IMR-90 (cell line): ENCODE data around the gene ACYP2. TPM values are rescaled to one million over a fixed set of nuclear protein-coding genes. Genes with fewer than 3 reads are reported as not detected.
A peak's percentile ranks its signal among the peaks of the same experiment; 100 is the strongest.

Experiments used
- ATAC-seq: fragments of 200-7000 bp; cut with Tn5 transposase; 2 replicates; pipeline ENCODE4 v1.9.1; 2020; ENCODE audit warnings: low read depth, mild to moderate bottlenecking, moderate library complexity
- BruUV-seq: library from RNA; stranded (reverse); fragments of 400-500 nt; replicated peaks from 2 replicates; lab custom pipeline; 2021; lab: Mats Ljungman, UMichigan
- CTCF ChIA-PET: fragments of 300-600 bp; formaldehyde crosslinking; extraction: SDS; loops from one replicate; lab custom pipeline; 2021; ENCODE audit warnings: antibody characterized with exemption; lab: Yijun Ruan, JAX
- POLR2A ChIA-PET: fragments of 300-600 bp; sonication (Branson Sonifier 250); formaldehyde crosslinking; loops from one replicate; lab custom pipeline; 2022; ENCODE audit warnings: antibody characterized with exemption; ENCODE audit not compliant: unreplicated experiment; lab: Charles Lee
- DNase-seq: peaks from one replicate; pipeline ENCODE4 v3.0.0; 2013
- H2AFZ ChIP-seq: replicated peaks from 2 replicates; pipeline ENCODE3; 2013; ENCODE audit warnings: low read length, mild to moderate bottlenecking; ENCODE audit not compliant: poor library complexity
- H2AK5ac ChIP-seq: 2 replicates; pipeline ENCODE4 v1.6.1; 2013; ENCODE audit warnings: low read depth, low read length, inconsistent platforms
- H2AK9ac ChIP-seq: replicated peaks from 2 replicates; pipeline ENCODE3; 2013; ENCODE audit warnings: mild to moderate bottlenecking, low read depth, low read length, moderate library complexity; ENCODE audit not compliant: poor library complexity
- H2BK120ac ChIP-seq: 2 replicates; pipeline ENCODE4 v1.6.1; 2013; ENCODE audit warnings: low read depth, low read length, inconsistent platforms
- H2BK15ac ChIP-seq: 3 replicates; pipeline ENCODE4 v1.6.1; 2013; ENCODE audit warnings: low read depth, low read length, inconsistent platforms
- H2BK20ac ChIP-seq: 2 replicates; pipeline ENCODE4 v1.6.1; 2013; ENCODE audit warnings: low read depth, mild to moderate bottlenecking, inconsistent platforms, low read length, moderate library complexity
- H2BK5ac ChIP-seq: 2 replicates; pipeline ENCODE4 v1.6.1; 2013; ENCODE audit warnings: mild to moderate bottlenecking, low read depth, low read length, inconsistent platforms; ENCODE audit not compliant: poor library complexity, severe bottlenecking
- H3K14ac ChIP-seq: replicated peaks from 2 replicates; pipeline ENCODE4 v1.6.1; 2013; ENCODE audit warnings: low read depth, low read length, inconsistent platforms
- H3K18ac ChIP-seq: 2 replicates; pipeline ENCODE4 v1.6.1; 2013; ENCODE audit warnings: low read depth, low read length, control low read depth
- H3K23ac ChIP-seq: 2 replicates; pipeline ENCODE4 v1.6.1; 2013; ENCODE audit warnings: low read depth, low read length, inconsistent platforms
- H3K27ac ChIP-seq: 2 replicates; pipeline ENCODE4 v1.5.1; 2013; ENCODE audit warnings: mild to moderate bottlenecking, control low read depth, low read length; ENCODE audit not compliant: insufficient read depth
- H3K27me3 ChIP-seq: 2 replicates; pipeline ENCODE4 v1.6.1; 2013; ENCODE audit warnings: low read length; ENCODE audit not compliant: control insufficient read depth, insufficient read depth
- H3K36me3 ChIP-seq: 2 replicates; pipeline ENCODE4 v1.6.1; 2013; ENCODE audit warnings: low read length, mixed read lengths; ENCODE audit not compliant: control insufficient read depth, insufficient read depth
- H3K4ac ChIP-seq: 2 replicates; pipeline ENCODE4 v1.6.1; 2013; ENCODE audit warnings: low read depth, low read length, inconsistent platforms
- H3K4me1 ChIP-seq: 2 replicates; pipeline ENCODE4 v1.6.1; 2013; ENCODE audit warnings: low read length, mixed read lengths; ENCODE audit not compliant: control insufficient read depth, insufficient read depth
- H3K4me2 ChIP-seq: 2 replicates; pipeline ENCODE4 v1.6.1; 2013; ENCODE audit warnings: low read depth, mild to moderate bottlenecking, control low read depth, low read length, moderate library complexity
- H3K4me3 ChIP-seq: 2 replicates; pipeline ENCODE4 v1.5.1; 2013; ENCODE audit warnings: low read depth, mild to moderate bottlenecking, control low read depth, low read length, moderate library complexity; ENCODE audit not compliant: insufficient read depth
- H3K56ac ChIP-seq: 2 replicates; pipeline ENCODE4 v1.6.1; 2013; ENCODE audit warnings: low read length, inconsistent platforms; ENCODE audit not compliant: insufficient read depth; ENCODE audit errors: extremely low read depth
- H3K79me1 ChIP-seq, 2 experiments: 2 replicates each; pipeline ENCODE4 v1.6.1; 2013; ENCODE audit warnings: low read length in 2 of 2, inconsistent platforms in 1 of 2, low read depth in 1 of 2
- H3K9ac ChIP-seq: 2 replicates; pipeline ENCODE4 v1.6.1; 2013; ENCODE audit warnings: low read depth, low read length, control low read depth
- H3K9me1 ChIP-seq: 2 replicates; pipeline ENCODE4 v1.6.1; 2013; ENCODE audit warnings: low read length, inconsistent platforms; ENCODE audit not compliant: insufficient read depth
- H3K9me3 ChIP-seq: 2 replicates; pipeline ENCODE4 v1.6.1; 2013; ENCODE audit warnings: low read length; ENCODE audit not compliant: control insufficient read depth, insufficient read depth
- H4K20me1 ChIP-seq: 2 replicates; pipeline ENCODE4 v1.6.1; 2013; ENCODE audit warnings: low read length, inconsistent platforms; ENCODE audit not compliant: insufficient read depth
- H4K5ac ChIP-seq: 2 replicates; pipeline ENCODE4 v1.6.1; 2013; ENCODE audit warnings: mild to moderate bottlenecking, low read depth, low read length, control low read depth
- H4K8ac ChIP-seq, 2 experiments: 2 replicates each; pipeline ENCODE4 v1.6.1; 2013; ENCODE audit warnings: low read depth in 2 of 2, low read length in 2 of 2, control low read depth in 1 of 2, inconsistent platforms in 1 of 2
- H4K91ac ChIP-seq: 2 replicates; pipeline ENCODE4 v1.6.1; 2013; ENCODE audit warnings: low read depth, low read length, inconsistent platforms; ENCODE audit not compliant: insufficient read depth
- BHLHE40 ChIP-seq: fragments of 150-350 bp; IDR thresholded peaks from 2 replicates; pipeline ENCODE4 v1.6.1; 2016; ENCODE audit warnings: mild to moderate bottlenecking, low read depth, low read length
- CEBPB ChIP-seq: IDR thresholded peaks from 2 replicates; pipeline ENCODE4 v1.6.1; 2012; ENCODE audit warnings: low read depth, low read length, improper control_type of control experiment
- CHD1 ChIP-seq: IDR thresholded peaks from 2 replicates; pipeline ENCODE4 v1.6.1; 2012; ENCODE audit warnings: low read depth, low read length, improper control_type of control experiment
- FOS ChIP-seq: fragments of 150-350 bp; IDR thresholded peaks from 2 replicates; pipeline ENCODE4 v1.6.1; 2016; ENCODE audit warnings: low read depth, low read length
- MAFK ChIP-seq: IDR thresholded peaks from 2 replicates; pipeline ENCODE4 v1.6.1; 2012; ENCODE audit warnings: low read depth, low read length, improper control_type of control experiment
- MAZ ChIP-seq: IDR thresholded peaks from 2 replicates; pipeline ENCODE4 v1.6.1; 2012; ENCODE audit warnings: low read depth, mild to moderate bottlenecking, low read length, improper control_type of control experiment, moderate library complexity, borderline replicate concordance
- MXI1 ChIP-seq: IDR thresholded peaks from 2 replicates; pipeline ENCODE4 v1.6.1; 2012; ENCODE audit warnings: low read depth, mild to moderate bottlenecking, low read length, moderate library complexity, borderline replicate concordance
- NFE2L2 ChIP-seq: fragments of 150-350 bp; IDR thresholded peaks from 2 replicates; pipeline ENCODE4 v1.6.1; 2016; ENCODE audit warnings: low read depth, mild to moderate bottlenecking, low read length
- POLR2A ChIP-seq: IDR thresholded peaks from 2 replicates; pipeline ENCODE4 v1.6.1; 2012; ENCODE audit warnings: mild to moderate bottlenecking, low read depth, low read length
- RAD21 ChIP-seq: IDR thresholded peaks from 2 replicates; pipeline ENCODE4 v1.6.1; 2012; ENCODE audit warnings: low read length, improper control_type of control experiment
- RCOR1 ChIP-seq: IDR thresholded peaks from 2 replicates; pipeline ENCODE4 v1.6.1; 2012; ENCODE audit warnings: mild to moderate bottlenecking, low read length, improper control_type of control experiment; ENCODE audit not compliant: insufficient replicate concordance
- RFX5 ChIP-seq: IDR thresholded peaks from 2 replicates; pipeline ENCODE4 v1.8.0; 2012; ENCODE audit warnings: low read depth, mild to moderate bottlenecking, low read length, moderate library complexity
- SMC3 ChIP-seq: fragments of 150-350 bp; IDR thresholded peaks from 2 replicates; pipeline ENCODE4 v1.6.1; 2016; ENCODE audit warnings: low read depth, mild to moderate bottlenecking, antibody characterized with exemption, low read length, moderate library complexity
- WGBS, 2 experiments: methylation state at CpG; one replicate each; pipeline versions ENCODE4 v1.1.5 to v1.1.7; 2013; ENCODE audit warnings: missing lambda C conversion rate in 2 of 2; ENCODE audit not compliant: insufficient read length in 1 of 2; ENCODE audit errors: extremely low coverage in 2 of 2; 5-methylcytosine and 5-hydroxymethylcytosine counted together
- dilution Hi-C: fragments of 300-500 bp; cut with HindIII; formaldehyde crosslinking; loops from one replicate; pipeline ENCODE4 v1.14.3; 2018; ENCODE audit warnings: low sequenced_read_pairs; ENCODE audit not compliant: unreplicated experiment
- in situ Hi-C: fragments of 300-500 bp; cut with MboI; formaldehyde crosslinking; loops from 3 replicates; pipeline ENCODE4 v1.14.3; 2019; ENCODE audit warnings: low sequenced_read_pairs, inconsistent platforms, mixed read lengths
- intact Hi-C: fragments of 100-400 bp; cut with micrococcal nuclease; formaldehyde crosslinking; loops from 2 replicates; pipeline ENCODE4 v1.10.0; 2022
- polyA plus RNA-seq, 3 experiments: library from polyadenylated mRNA; depleted of rRNA; stranded (reverse); fragments of >200 nt; gene quantifications; 2 replicates each; pipeline ENCODE4 v1.2.3, GENCODE V29; 2012; ENCODE audit warnings: low replicate concordance in 1 of 3
- total RNA-seq: library from RNA; depleted of rRNA; stranded (reverse); fragments of >200 nt; gene quantifications from 2 replicates; pipeline ENCODE4 v1.2.3, GENCODE V29; 2012
- TF ChIP-seq, protein P1 (sequence below): fragments of 150-350 bp; IDR thresholded peaks from 2 replicates; pipeline ENCODE4 v1.6.1; 2017; ENCODE audit warnings: mild to moderate bottlenecking, antibody characterized with exemption, low read length, low read depth
- TF ChIP-seq, protein P2 (sequence below): fragments of 150-350 bp; IDR thresholded peaks from 2 replicates; pipeline ENCODE4 v1.6.1; 2016; ENCODE audit warnings: low read depth, mild to moderate bottlenecking, low read length, moderate library complexity, borderline replicate concordance
- TF ChIP-seq, protein P3 (sequence below): conservative IDR thresholded peaks from 2 replicates; pipeline ENCODE4 v1.5.1; 2012; ENCODE audit warnings: mild to moderate bottlenecking, low read depth, low read length, improper control_type of control experiment

Gene ACYP2
- total and polyA plus RNA-seq, 2 of the 4 experiments (the other 2 are of a cell fraction) = 3.9 to 7.4 TPM

DNA sequence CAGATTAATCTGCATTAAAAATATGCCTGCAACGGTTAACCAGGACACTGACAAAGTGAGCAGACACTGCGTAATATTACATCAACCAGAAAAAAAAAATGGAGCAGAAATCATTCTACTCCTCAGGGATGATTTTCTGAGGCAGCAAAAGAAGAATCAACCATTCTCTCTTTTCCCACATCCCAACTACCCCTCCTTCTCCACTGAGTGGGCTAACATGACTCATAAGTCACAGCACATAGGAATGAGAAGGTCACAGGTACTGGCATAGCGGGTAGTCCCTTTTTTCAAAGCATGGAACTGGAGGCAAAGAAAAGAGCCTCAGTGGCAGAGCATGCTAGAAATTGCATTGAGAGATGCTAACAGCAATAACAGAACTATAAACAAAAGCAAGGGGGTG, 194.9 kb downstream of the ACYP2 start:
- peak; percentile 38 for DNase-seq
- H3K18ac ChIP-seq = no peak overlapping the region
- TF ChIP-seq RAD21 (no peak), CEBPB (no peak), RCOR1 (no peak), NFE2L2 (no peak), BHLHE40 (no peak), MAZ (no peak), CHD1 (no peak), FOS (no peak), SMC3 (no peak), RFX5 (no peak), POLR2A (no peak), MAFK (no peak), MXI1 (no peak)
- TF ChIP-seq, protein P1, sequence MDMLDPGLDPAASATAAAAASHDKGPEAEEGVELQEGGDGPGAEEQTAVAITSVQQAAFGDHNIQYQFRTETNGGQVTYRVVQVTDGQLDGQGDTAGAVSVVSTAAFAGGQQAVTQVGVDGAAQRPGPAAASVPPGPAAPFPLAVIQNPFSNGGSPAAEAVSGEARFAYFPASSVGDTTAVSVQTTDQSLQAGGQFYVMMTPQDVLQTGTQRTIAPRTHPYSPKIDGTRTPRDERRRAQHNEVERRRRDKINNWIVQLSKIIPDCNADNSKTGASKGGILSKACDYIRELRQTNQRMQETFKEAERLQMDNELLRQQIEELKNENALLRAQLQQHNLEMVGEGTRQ = no peak
- TF ChIP-seq, protein P2, sequence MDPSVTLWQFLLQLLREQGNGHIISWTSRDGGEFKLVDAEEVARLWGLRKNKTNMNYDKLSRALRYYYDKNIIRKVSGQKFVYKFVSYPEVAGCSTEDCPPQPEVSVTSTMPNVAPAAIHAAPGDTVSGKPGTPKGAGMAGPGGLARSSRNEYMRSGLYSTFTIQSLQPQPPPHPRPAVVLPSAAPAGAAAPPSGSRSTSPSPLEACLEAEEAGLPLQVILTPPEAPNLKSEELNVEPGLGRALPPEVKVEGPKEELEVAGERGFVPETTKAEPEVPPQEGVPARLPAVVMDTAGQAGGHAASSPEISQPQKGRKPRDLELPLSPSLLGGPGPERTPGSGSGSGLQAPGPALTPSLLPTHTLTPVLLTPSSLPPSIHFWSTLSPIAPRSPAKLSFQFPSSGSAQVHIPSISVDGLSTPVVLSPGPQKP = no peak
- TF ChIP-seq, protein P3, sequence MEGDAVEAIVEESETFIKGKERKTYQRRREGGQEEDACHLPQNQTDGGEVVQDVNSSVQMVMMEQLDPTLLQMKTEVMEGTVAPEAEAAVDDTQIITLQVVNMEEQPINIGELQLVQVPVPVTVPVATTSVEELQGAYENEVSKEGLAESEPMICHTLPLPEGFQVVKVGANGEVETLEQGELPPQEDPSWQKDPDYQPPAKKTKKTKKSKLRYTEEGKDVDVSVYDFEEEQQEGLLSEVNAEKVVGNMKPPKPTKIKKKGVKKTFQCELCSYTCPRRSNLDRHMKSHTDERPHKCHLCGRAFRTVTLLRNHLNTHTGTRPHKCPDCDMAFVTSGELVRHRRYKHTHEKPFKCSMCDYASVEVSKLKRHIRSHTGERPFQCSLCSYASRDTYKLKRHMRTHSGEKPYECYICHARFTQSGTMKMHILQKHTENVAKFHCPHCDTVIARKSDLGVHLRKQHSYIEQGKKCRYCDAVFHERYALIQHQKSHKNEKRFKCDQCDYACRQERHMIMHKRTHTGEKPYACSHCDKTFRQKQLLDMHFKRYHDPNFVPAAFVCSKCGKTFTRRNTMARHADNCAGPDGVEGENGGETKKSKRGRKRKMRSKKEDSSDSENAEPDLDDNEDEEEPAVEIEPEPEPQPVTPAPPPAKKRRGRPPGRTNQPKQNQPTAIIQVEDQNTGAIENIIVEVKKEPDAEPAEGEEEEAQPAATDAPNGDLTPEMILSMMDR = no peak
- H3K23ac ChIP-seq = no peak overlapping the region
- 0 out of 2 replicates have a peak overlapping the region, but pooled peaks have one; percentile 62 for H3K14ac ChIP-seq
- no peak for ATAC-seq
- H3K4me3 ChIP-seq = no peak overlapping the region
- H3K36me3 ChIP-seq = no peaks in the 10 kb centered on the region
- H4K8ac ChIP-seq = no peak overlapping the region
- peaks cover 4% of the 10 kb centered on the region; the same call in 1 of the 2 replicates for H3K27me3 ChIP-seq
- no peaks in the 10 kb centered on the region for H4K20me1 ChIP-seq
- H3K4ac ChIP-seq = no peak overlapping the region
- no peak overlapping the region for H2AK5ac ChIP-seq
- no CpG with 5 or more reads among the region's 3 CpGs for WGBS, 2 experiments
- no peak overlapping the region for H4K91ac ChIP-seq
- CTCF ChIA-PET = interaction anchor here (0.7 kb wide), 1 partner anchor 123 kb away, joined by 3 read pairs; no protein-coding TSS in a partner anchor
- H3K9me3 ChIP-seq = no peaks in the 10 kb centered on the region
- no peak overlapping the region for H2BK120ac ChIP-seq
- H2BK15ac ChIP-seq = no peak overlapping the region
- H2BK5ac ChIP-seq = no peak overlapping the region
- in situ Hi-C loops = no loop called here
- H3K9ac ChIP-seq = no peak overlapping the region
- H3K79me1 ChIP-seq = no peaks in the 10 kb centered on the region
- no peak overlapping the region for H4K5ac ChIP-seq
- no TSS peak for BruUV-seq
- POLR2A ChIA-PET = no interaction called here
- no peak overlapping the region for H2AK9ac ChIP-seq
- intact Hi-C loops = no loop called here
- H3K56ac ChIP-seq = no peak overlapping the region
- peaks cover 5% of the 10 kb centered on the region for H3K4me1 ChIP-seq
- 0 out of 2 replicates have a peak, but pooled peaks cover 3% of the 10 kb centered on the region for H3K9me1 ChIP-seq
- no peak overlapping the region for H3K27ac ChIP-seq
- dilution Hi-C loops = no loop called here
- no peak overlapping the region for H3K4me2 ChIP-seq
- no peak overlapping the region for H2AFZ ChIP-seq
- no peak overlapping the region for H2BK20ac ChIP-seq
